Gastroesophageal sphincter (tissue), 3 donors: ENCODE data around the gene AP2S1.

Experiments
- POLR2AphosphoS5 ChIP-seq: sonication (generic); formaldehyde crosslinking; IDR thresholded peaks from one replicate; pipeline ENCODE4 v1.6.1; 2017; ENCODE audit warnings: antibody characterized with exemption
- TF ChIP-seq, protein P1 (sequence below), 4 experiments: fragments of 200-600 bp in 2 of 4; fragments of 450-650 bp in 2 of 4; sonication (generic) in 1 of 4; IDR thresholded peaks; one replicate each; pipeline ENCODE4 v1.5.1; 2017 to 2019; ENCODE audit warnings: antibody characterized with exemption in 4 of 4, mild to moderate bottlenecking in 2 of 4, moderate library complexity in 2 of 4

GRCh38 chr19:46882034-46882433, 31.4 kb upstream of the AP2S1 start:
- TF ChIP-seq, protein P1, sequence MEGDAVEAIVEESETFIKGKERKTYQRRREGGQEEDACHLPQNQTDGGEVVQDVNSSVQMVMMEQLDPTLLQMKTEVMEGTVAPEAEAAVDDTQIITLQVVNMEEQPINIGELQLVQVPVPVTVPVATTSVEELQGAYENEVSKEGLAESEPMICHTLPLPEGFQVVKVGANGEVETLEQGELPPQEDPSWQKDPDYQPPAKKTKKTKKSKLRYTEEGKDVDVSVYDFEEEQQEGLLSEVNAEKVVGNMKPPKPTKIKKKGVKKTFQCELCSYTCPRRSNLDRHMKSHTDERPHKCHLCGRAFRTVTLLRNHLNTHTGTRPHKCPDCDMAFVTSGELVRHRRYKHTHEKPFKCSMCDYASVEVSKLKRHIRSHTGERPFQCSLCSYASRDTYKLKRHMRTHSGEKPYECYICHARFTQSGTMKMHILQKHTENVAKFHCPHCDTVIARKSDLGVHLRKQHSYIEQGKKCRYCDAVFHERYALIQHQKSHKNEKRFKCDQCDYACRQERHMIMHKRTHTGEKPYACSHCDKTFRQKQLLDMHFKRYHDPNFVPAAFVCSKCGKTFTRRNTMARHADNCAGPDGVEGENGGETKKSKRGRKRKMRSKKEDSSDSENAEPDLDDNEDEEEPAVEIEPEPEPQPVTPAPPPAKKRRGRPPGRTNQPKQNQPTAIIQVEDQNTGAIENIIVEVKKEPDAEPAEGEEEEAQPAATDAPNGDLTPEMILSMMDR (IDR thresholded peaks at IDR 0.05): no peak
- TF ChIP-seq POLR2AphosphoS5: no peak
